GM19452 (cell line): ENCODE measurements around the gene ALG1.
"Not testable (repeated sequence)": the region's sequence is repeated elsewhere in the genome, so short reads cannot be mapped to it uniquely, and the experiment has no call there.

Experiments used
- ATAC-seq: cut with Tn5 transposase; IDR thresholded peaks from one replicate; pipeline ENCODE4 v1.9.1; 2021; ENCODE audit not compliant: unreplicated experiment

Gene ALG1

GRCh38 chr16:5097470-5098220, 26.0 kb downstream of the ALG1 start, which contains the start of gene EEF2KMT:
TSS of gene EEF2KMT (minus strand) at chr16:5097795. CDS start at chr16:5097739, 56 bp downstream.
- ATAC-seq, result peak; percentile 90

DNA sequence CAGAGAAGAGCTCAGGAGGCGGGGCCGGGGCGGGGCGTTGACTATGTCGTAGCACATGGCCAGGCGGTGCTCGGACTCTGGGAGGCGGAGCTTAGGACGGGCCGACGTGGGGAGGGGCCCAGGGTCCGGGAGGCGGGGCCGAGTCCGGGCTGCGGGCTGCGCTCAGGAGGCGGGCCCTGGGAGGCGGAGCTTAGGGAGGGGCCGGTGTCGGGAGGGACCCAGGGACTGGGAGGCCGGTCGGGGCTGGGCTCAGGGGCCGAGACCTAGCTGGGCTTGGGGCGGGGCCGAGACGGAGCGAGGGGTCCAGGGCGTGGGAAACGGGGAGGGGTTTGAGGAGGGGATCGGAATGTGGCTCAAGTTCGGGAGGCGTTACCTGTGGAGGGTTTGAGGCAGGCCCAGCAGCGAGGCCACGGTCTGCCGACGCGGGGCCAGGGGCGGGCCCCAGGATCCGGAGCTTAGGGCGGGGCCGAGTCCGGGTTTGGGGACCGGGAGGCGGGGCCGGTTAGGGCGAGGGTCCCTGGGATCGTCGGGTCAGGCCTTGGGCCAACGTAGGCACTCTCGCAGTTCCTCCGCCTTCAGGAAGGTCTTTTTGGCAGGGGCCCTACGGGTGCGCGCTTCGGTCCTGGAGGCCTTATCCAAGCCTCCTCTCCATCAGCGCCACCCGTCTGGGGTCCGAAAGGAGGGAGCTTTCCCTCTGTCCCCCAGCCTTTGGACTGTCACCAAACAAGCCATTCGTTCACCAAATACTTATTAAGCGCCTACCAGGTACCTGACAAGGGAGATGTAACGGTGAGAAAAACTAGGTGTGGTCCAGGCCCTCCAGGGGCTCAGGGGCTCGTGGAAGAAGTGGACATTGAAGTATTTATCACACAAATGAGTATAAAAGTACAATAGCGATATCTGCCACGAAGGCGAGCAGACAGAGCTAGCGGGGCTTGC, 26.8 kb downstream of the ALG1 start:
- peak; percentile 91 for ATAC-seq

- not testable (repeated sequence) for ATAC-seq
Measured at GRCh38 chr16:5099174-5099573, 27.5 kb downstream of the ALG1 start.

- not testable (repeated sequence) for ATAC-seq
Measured at GRCh38 chr16:5103296-5104032, 31.8 kb downstream of the ALG1 start.

DNA sequence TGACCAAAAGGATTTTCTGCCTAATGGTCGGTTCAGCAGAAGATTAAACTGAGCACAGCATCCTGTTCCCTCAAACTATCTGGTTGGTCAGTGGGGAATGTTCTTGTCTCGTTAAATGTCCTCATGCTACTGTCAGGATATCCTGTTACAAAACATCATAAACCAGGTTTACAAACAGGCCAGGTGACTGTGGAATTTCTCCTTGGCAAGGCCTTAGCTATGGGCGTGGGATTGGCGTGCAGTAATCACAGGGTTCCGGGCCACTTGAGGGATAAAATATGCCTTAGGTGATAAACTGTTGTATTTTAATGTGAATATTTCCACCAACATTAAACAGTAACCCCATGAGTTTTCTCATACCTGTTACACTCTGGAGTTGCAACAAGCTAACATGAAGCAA, 33.4 kb downstream of the ALG1 start:
- ATAC-seq, result not testable (repeated sequence)

DNA sequence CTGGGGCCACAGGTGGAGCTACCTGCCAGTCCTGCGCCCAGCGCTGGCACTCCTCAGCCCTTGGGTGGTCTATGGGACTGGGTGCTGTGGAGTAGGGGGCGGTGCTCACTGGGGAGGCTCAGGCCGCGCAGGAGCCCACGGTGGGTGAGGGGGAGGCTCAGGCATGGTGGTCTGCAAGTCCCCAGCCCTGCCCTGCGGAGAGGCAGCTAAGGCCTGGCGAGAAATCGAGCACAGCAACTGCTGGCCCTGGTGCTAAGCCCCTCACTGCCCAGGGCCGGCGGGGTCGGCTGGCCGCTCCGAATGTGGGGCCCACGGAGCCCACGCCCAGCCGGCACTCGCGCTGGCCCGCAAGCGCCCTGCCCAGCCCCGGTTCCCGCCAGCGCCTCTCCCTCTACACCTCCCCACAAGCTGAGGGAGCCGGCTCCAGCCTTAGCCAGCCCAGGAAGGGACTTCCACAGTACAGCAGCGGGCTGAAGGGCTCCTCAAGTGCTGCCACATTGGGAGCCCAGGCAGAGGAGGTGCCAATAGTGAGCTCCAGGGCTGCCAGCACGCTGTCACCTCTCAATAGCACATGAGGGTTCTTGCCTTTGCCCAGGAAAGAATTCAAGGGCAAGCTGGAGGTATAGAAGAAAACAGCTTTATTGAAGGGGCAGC, 37.0 kb downstream of the ALG1 start:
- ATAC-seq, result no peak

DNA sequence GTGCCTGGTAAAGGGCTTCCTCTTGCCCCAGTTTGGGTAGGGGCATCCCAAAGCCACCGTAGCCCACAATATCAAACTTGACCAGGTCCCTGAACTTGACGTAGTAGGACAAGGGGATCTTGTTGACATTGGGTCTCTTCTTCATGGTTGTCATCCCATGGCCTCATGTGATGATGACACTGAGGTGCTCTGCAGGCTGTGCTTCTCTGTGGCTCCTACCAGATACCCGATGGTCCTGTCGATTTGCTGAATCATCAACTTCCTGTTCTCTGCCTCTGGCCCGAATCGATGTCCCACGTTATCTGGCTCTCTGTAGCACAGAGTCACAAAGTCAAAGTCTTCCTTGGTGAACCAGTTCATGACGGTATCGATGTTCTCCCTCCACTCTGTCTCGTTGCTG, 39.3 kb downstream of the ALG1 start:
- ATAC-seq, result not testable (repeated sequence)

- not testable (repeated sequence) for ATAC-seq
Measured at GRCh38 chr16:5116780-5117295, 45.2 kb downstream of the ALG1 start.

GRCh38 chr16:5117300-5118087, 45.9 kb downstream of the ALG1 start:
- ATAC-seq, result not testable (repeated sequence)

DNA sequence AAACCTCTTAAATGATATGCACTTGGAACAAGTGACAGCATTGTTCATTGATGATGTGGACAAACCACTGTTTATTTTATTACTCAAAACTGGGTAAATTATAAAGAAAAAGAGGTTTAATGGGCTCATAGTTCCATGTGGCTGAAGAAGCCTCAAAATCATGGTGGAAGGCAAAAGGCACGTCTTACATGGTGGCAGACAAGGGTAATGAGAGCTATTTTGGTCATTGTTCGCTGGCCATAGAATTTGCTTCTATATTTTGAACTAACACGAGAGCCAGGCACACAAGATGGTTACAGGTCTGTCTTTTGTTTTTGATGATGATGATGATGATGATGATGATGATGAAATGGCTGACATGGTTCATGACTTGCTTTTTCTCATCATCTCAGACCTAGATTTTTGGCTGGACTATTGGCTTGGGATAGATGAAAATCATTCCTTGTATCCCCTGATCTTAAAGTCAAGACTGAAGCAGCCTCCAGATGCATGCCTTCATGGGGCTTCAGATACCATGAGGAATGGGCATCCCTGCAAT, 59.9 kb downstream of the ALG1 start:
- ATAC-seq, result not testable (repeated sequence)

DNA sequence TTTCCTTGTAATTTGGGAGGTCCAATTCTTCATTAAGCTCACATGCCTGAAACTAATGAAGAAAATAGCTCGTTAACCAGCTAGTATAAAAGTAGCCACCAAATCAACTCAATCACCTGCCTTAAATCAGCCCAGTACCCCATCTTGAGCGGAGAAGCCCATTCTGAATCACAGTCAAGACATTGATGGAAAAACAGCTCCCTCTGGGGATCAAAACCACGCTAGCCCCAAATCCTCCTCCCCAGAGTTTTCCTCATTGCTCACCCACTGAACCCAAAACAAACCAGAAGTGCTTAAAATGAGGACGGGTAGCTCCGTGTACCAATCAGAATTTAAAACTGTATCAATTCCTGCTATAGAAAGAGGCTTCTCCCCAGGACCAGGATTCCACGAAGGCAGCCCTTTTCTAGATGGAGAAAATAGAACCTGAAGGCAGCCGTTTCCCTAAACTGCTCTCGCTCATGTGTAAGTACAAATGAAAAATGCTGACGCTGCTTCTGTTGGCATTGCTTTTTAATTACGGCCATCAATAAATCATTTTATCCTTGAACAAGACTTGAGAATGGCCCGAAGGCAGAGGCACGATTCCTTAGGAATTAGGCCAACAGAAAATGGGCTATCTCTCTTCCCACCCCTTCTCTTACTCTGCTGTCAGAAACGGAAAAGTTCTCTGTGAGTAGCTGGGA, 61.4 kb downstream of the ALG1 start:
- ATAC-seq, result not testable (repeated sequence)

GRCh38 chr16:5134739-5135452, 63.3 kb downstream of the ALG1 start:
- ATAC-seq, result not testable (repeated sequence)
